ENCODE measurements around the gene SNX4. TPM values are rescaled to one million over a fixed set of nuclear protein-coding genes. Genes with fewer than 3 reads are reported as not detected.

Gene SNX4
- total RNA-seq, 2 donors from 2014 or later, result 45.0 to 59.7 TPM

DNA sequence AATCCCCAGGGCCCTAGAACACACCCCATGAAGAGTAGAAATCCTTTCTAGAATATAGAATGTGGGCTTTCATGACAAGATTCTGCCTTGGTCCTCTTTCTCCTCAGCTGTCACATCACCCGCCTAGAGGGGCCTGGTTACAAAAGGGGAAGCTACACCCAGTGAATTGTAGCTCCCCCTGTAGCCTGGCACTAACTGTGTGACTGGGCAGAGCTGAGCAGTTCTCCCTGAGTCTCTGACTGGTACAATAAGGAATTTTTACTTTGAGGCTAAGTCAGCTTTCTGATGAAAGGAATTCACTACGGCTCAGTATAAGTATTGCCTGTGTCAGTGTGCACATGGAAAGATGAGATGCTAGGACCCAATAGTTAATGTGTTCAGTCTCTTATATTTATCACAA is 116.2 kb downstream of the SNX4 start:
- H3K27me3 ChIP-seq, result no peaks in the 10 kb centered on the region
- no peak for DNase-seq
- no peaks in the 10 kb centered on the region for H3K4me1 ChIP-seq
- TF ChIP-seq, protein P1, sequence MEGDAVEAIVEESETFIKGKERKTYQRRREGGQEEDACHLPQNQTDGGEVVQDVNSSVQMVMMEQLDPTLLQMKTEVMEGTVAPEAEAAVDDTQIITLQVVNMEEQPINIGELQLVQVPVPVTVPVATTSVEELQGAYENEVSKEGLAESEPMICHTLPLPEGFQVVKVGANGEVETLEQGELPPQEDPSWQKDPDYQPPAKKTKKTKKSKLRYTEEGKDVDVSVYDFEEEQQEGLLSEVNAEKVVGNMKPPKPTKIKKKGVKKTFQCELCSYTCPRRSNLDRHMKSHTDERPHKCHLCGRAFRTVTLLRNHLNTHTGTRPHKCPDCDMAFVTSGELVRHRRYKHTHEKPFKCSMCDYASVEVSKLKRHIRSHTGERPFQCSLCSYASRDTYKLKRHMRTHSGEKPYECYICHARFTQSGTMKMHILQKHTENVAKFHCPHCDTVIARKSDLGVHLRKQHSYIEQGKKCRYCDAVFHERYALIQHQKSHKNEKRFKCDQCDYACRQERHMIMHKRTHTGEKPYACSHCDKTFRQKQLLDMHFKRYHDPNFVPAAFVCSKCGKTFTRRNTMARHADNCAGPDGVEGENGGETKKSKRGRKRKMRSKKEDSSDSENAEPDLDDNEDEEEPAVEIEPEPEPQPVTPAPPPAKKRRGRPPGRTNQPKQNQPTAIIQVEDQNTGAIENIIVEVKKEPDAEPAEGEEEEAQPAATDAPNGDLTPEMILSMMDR (IDR thresholded peaks at IDR 0.05), result no peak
- no peaks in the 10 kb centered on the region for H3K9me3 ChIP-seq
- no peaks in the 10 kb centered on the region for H3K36me3 ChIP-seq
- no peak overlapping the region for H3K27ac ChIP-seq
- intact Hi-C loops (cut with DNase I), result no loop called here
- H3K4me3 ChIP-seq, result no peak overlapping the region
- H3K9ac ChIP-seq (ENCODE audit: low read depth in 2 of 2, low read length in 2 of 2), result no peak overlapping the region

DNA sequence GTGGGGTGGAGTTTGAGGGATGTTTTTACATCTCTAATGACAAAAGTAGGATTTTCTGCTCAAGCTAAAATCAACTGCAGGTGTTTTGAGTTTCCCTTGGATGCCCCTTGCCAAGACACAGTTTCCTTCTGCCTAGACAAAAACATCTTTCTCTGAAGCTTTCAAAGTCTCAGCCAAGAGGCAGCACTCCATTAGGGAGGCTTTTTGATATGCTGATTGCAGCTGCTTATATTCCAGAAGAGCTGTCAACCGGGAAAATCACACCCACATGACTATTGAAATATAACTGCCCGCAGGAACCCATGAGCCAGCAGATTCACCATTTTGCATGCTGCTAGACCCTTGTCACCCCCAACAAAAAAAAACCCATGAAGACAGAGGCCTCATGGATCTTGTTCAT is 117.4 kb downstream of the SNX4 start:
- TF ChIP-seq, protein P1 (IDR thresholded peaks at IDR 0.05), result no peak
- Histone ChIP-seq H3K4me3 (no peak overlapping the region), H3K36me3 (no peaks in the 10 kb centered on the region), H3K27ac (no peak overlapping the region), H3K9me3 (no peaks in the 10 kb centered on the region), H3K4me1 (no peaks in the 10 kb centered on the region), H3K9ac (ENCODE audit: low read depth in 2 of 2, low read length in 2 of 2) (no peak overlapping the region), H3K27me3 (no peaks in the 10 kb centered on the region)
- intact Hi-C loops (cut with DNase I), result no loop called here
- DNase-seq, result no peak

DNA sequence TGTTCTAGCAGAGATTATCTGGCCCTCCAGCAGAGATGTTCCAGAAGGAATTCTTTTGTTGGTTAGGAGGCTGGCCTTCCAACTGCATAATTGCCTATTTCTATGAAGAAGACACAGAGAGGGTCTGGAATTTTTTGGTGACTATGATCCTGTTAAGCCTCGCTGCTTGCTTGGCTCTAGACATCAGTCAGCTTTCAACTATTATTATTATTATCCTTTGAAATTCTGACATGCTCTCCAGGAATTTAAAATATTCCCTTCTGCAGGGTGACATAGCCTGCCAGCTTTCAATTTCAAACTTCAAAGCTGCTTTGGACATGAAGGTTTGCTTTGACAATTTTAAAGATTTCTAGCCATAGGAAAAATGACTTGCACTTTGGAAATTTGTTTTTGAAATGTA is 118.6 kb downstream of the SNX4 start:
- H3K9ac ChIP-seq (ENCODE audit: low read depth in 2 of 2, low read length in 2 of 2), result no peak overlapping the region
- H3K36me3 ChIP-seq, result no peaks in the 10 kb centered on the region
- no peaks in the 10 kb centered on the region for H3K27me3 ChIP-seq
- DNase-seq, result no peak
- H3K9me3 ChIP-seq, result no peaks in the 10 kb centered on the region
- no peaks in the 10 kb centered on the region for H3K4me1 ChIP-seq
- intact Hi-C loops (cut with DNase I), result no loop called here
- no peak overlapping the region for H3K4me3 ChIP-seq
- no peak overlapping the region for H3K27ac ChIP-seq
- TF ChIP-seq, protein P1 (IDR thresholded peaks at IDR 0.05), result no peak

DNA sequence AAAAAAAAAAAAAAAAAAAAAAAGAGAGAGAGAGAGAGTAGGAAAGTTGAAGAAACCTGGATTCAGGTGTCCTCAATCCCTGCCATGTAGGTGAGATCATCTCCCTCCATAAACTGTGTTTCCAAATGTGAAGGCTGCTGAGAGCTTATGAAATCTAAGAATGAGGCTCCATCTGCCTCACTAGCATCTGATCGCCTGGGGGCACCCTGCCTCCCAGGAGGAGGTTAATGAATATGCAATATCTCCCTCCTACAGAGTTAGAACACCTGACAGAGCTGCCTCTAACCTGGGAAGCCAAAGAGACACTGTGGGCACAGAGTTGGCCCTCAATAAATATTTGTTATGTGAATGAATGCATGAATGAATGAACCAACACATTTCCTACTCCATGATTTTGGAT is 121.0 kb downstream of the SNX4 start:
- no peaks in the 10 kb centered on the region for H3K36me3 ChIP-seq
- no peaks in the 10 kb centered on the region for H3K4me1 ChIP-seq
- intact Hi-C loops (cut with DNase I), result no loop called here
- TF ChIP-seq, protein P1 (IDR thresholded peaks at IDR 0.05), result no peak
- H3K9ac ChIP-seq (ENCODE audit: low read depth in 2 of 2, low read length in 2 of 2), result no peak overlapping the region
- DNase-seq, result no peak
- H3K9me3 ChIP-seq, result no peaks in the 10 kb centered on the region
- no peaks in the 10 kb centered on the region for H3K27me3 ChIP-seq
- no peak overlapping the region for H3K4me3 ChIP-seq
- H3K27ac ChIP-seq, result no peak overlapping the region

Other genes starting within 250 kb of the SNX4 start
- gene ZNF148, start 144.9 kb downstream of the SNX4 start, total RNA-seq, result 10 to 100 TPM; 35.4 to 50.1 TPM
- gene OSBPL11, start 75.3 kb upstream of the SNX4 start, total RNA-seq, result 10 to 100 TPM in 1 of 2 donors, 1 to 10 TPM in 1; 9.9 to 21.2 TPM

Data from colonic mucosa (tissue), 4 donors.